Ishikawa (cell line): ENCODE data around the gene BPTF.

ENCODE experiments used
- EP300 ChIP-seq: IDR thresholded peaks from 2 replicates; pipeline ENCODE4 v1.6.1; 2012; ENCODE audit warnings: borderline replicate concordance
- FOXM1 ChIP-seq: IDR thresholded peaks from 2 replicates; pipeline ENCODE4 v1.6.1; 2012; ENCODE audit warnings: low read depth, borderline replicate concordance
- NFIC ChIP-seq: IDR thresholded peaks from 2 replicates; pipeline ENCODE4 v1.6.1; 2012
- RAD21 ChIP-seq: IDR thresholded peaks from 2 replicates; pipeline ENCODE4 v1.6.1; 2012; ENCODE audit warnings: low read depth
- TAF1 ChIP-seq: IDR thresholded peaks from 2 replicates; pipeline ENCODE4 v1.6.1; 2012; ENCODE audit warnings: low read depth, mild to moderate bottlenecking
- TCF12 ChIP-seq: IDR thresholded peaks from 2 replicates; pipeline ENCODE4 v1.6.1; 2012; ENCODE audit warnings: low read depth
- TEAD4 ChIP-seq: IDR thresholded peaks from 2 replicates; pipeline ENCODE4 v1.6.1; 2012
- YY1 ChIP-seq: IDR thresholded peaks from 2 replicates; pipeline ENCODE4 v1.6.1; 2012; ENCODE audit warnings: low read depth
- TF ChIP-seq, protein P1 (sequence below): IDR thresholded peaks from 2 replicates; pipeline ENCODE4 v1.6.1; 2012

GRCh38 chr17:67819722-67820121 lies 5.6 kb upstream of the BPTF start:
- TF ChIP-seq, protein P1, sequence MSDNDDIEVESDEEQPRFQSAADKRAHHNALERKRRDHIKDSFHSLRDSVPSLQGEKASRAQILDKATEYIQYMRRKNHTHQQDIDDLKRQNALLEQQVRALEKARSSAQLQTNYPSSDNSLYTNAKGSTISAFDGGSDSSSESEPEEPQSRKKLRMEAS, result no peak
- TF ChIP-seq FOXM1 (no peak), YY1 (no peak), TCF12 (no peak), RAD21 (no peak), EP300 (no peak), TAF1 (no peak), NFIC (no peak), TEAD4 (no peak)
